ENCODE data around the gene DCAF11. TPM values are rescaled to one million over a fixed set of nuclear protein-coding genes. Genes with fewer than 3 reads are reported as not detected.

Gene DCAF11
- total and polyA plus RNA-seq, 2 of the 13 experiments (the other 11 are each of a cell fraction or from before 2014, with no cell fraction given) = 150 to 257 TPM

GRCh38 chr14:24075485-24076301 lies 38.9 kb upstream of the DCAF11 start:
- H3K27ac ChIP-seq (ENCODE audit: extremely low read length, insufficient read depth, low read length) = no peak overlapping the region
- H4K20me1 ChIP-seq (ENCODE audit: insufficient read depth, low read length) = no peaks in the 10 kb centered on the region
- H3K27me3 ChIP-seq (ENCODE audit: control insufficient read depth in 1 of 2, insufficient read depth in 2 of 2, low read length in 2 of 2) = peaks cover 15 to 66% of the 10 kb centered on the region in 2 experiments
- H3K9ac ChIP-seq (ENCODE audit: insufficient read depth, low read depth, low read length) = no peak overlapping the region
- no peak for DNase-seq (ENCODE audit: low spot score)
- no peaks in the 10 kb centered on the region for H3K79me2 ChIP-seq (ENCODE audit: insufficient read depth, low read length)
- no peaks in the 10 kb centered on the region for H3K36me3 ChIP-seq (replicated peaks in 1 of 2; ENCODE audit: control insufficient read depth in 1 of 2, insufficient read depth in 2 of 2, low read length in 2 of 2)
- POLR2A ChIA-PET = interaction anchor here (1.1 to 8.3 kb wide), 6 partner anchors 15 to 66 kb away, joined by 3 to 68 read pairs (median 5); partner anchors contain the start of genes DCAF11, EMC9, NRL and PCK2
- FAIRE-seq = no peak
- CTCF ChIA-PET (ENCODE audit: low intra/inter-chr PET ratio, low total read pairs) = no interaction called here
- peak overlapping the region; percentile 5; the same call in 1 of the 2 replicates for H3K4me2 ChIP-seq (ENCODE audit: low read depth, low read length)
- H2AFZ ChIP-seq (ENCODE audit: low read length) = no peak overlapping the region
- H3K4me3 ChIP-seq (replicated peaks in 1 of 3; ENCODE audit: insufficient read depth in 1 of 3, low read depth in 2 of 3, low read length in 3 of 3) = no peak overlapping the region
- BruUV-seq (replicated peaks) = no TSS peak
- intact Hi-C loops (cut with micrococcal nuclease; ENCODE audit: unreplicated experiment) = no loop called here
- H3K4me1 ChIP-seq (ENCODE audit: insufficient read depth, low read length) = peaks cover 33% of the 10 kb centered on the region
- H3K9me3 ChIP-seq (ENCODE audit: low read length) = no peaks in the 10 kb centered on the region
- 45% methylated on average over 11 of the region's 11 CpGs for WGBS (ENCODE audit: low lambda C conversion rate)
- ATAC-seq = peak; percentile 1; the same call in 1 of the 3 replicates
- in situ Hi-C loops (cut with HindIII; ENCODE audit: extremely low pct_ligation_motif_present, low pct_unique_long_range_greater_than_20kb) = no loop called here
- TF ChIP-seq HES4 (CRISPR knock-in tag; IDR thresholded peaks at IDR 0.05; ENCODE audit: borderline replicate concordance) (0 out of 2 replicates have a peak, but pooled peaks have one; percentile 4), NR3C1 (CRISPR knock-in tag; IDR thresholded peaks at IDR 0.05) (no peak), CCDC6 (CRISPR knock-in tag; IDR thresholded peaks at IDR 0.05) (no peak), ZBTB39 (CRISPR knock-in tag; IDR thresholded peaks at IDR 0.05) (no peak), CBX1 (IDR thresholded peaks at IDR 0.05; ENCODE audit: low read depth) (no peak), NCOR1 (IDR thresholded peaks at IDR 0.05; ENCODE audit: borderline replicate concordance, low read length) (no peak), ZNF747 (CRISPR knock-in tag; IDR thresholded peaks at IDR 0.05; ENCODE audit: borderline replicate concordance) (no peak), ZNF180 (CRISPR knock-in tag; IDR thresholded peaks at IDR 0.05; ENCODE audit: borderline replicate concordance, low read depth) (no peak), ZMYM4 (CRISPR knock-in tag; IDR thresholded peaks at IDR 0.05) (no peak), RBM22 (optimal IDR thresholded peaks at IDR 0.05; ENCODE audit: low read length) (no peak), NR0B2 (CRISPR knock-in tag; IDR thresholded peaks at IDR 0.05) (no peak), ZNF331 (CRISPR knock-in tag; IDR thresholded peaks at IDR 0.05) (no peak), TCF12 (IDR thresholded peaks at IDR 0.05) (no peak), TCF12 (CRISPR knock-in tag; IDR thresholded peaks at IDR 0.05) (no peak), ARHGAP35 (CRISPR knock-in tag; IDR thresholded peaks at IDR 0.05; ENCODE audit: borderline replicate concordance) (peak; percentile 65; the same call in 1 of the 2 replicates), ZNF605 (CRISPR knock-in tag; IDR thresholded peaks at IDR 0.05) (no peak), SMC3 (IDR thresholded peaks at IDR 0.05; ENCODE audit: low read length) (no peak), FOXM1 (CRISPR knock-in tag; IDR thresholded peaks at IDR 0.05) (no peak)
- TF ChIP-seq, protein P1, sequence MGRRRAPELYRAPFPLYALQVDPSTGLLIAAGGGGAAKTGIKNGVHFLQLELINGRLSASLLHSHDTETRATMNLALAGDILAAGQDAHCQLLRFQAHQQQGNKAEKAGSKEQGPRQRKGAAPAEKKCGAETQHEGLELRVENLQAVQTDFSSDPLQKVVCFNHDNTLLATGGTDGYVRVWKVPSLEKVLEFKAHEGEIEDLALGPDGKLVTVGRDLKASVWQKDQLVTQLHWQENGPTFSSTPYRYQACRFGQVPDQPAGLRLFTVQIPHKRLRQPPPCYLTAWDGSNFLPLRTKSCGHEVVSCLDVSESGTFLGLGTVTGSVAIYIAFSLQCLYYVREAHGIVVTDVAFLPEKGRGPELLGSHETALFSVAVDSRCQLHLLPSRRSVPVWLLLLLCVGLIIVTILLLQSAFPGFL (CRISPR knock-in tag; IDR thresholded peaks at IDR 0.05) = no peak
